Gastroesophageal sphincter (tissue), 4 donors: ENCODE data around the gene DRGX. TPM values are rescaled to one million over a fixed set of nuclear protein-coding genes. Genes with fewer than 3 reads are reported as not detected.

Experiments used
- ATAC-seq: fragments of 150-250 bp; one replicate; pipeline ENCODE4 v1.9.1; 2016; ENCODE audit warnings: mild to moderate bottlenecking, moderate library complexity
- H3K27ac ChIP-seq, 4 donors: fragments of 200-600 bp; sonication (generic) in 3 of 4; 1 replicate in 3 of 4; 2 replicates in 1 of 4; pipeline ENCODE4 v1.5.1; 2016 to 2019
- H3K27me3 ChIP-seq: fragments of 200-600 bp; sonication (generic); one replicate; pipeline ENCODE4 v1.5.1; 2019
- H3K36me3 ChIP-seq, 2 donors: fragments of 200-600 bp; sonication (generic); one replicate each; pipeline ENCODE4 v1.5.1; 2019; ENCODE audit warnings: control low read depth in 1 of 2
- H3K4me1 ChIP-seq, 3 donors: fragments of 200-600 bp; sonication (generic); 1 replicate in 2 of 3; 2 replicates in 1 of 3; pipeline ENCODE4 v1.5.1; 2016 to 2019; ENCODE audit warnings: control low read depth in 2 of 3
- H3K4me3 ChIP-seq, 2 donors: fragments of 200-600 bp; sonication (generic); one replicate each; pipeline ENCODE4 v1.5.1; 2019; ENCODE audit warnings: mild to moderate bottlenecking in 1 of 2, moderate library complexity in 1 of 2
- H3K9me3 ChIP-seq, 3 donors: fragments of 200-600 bp; sonication (generic); one replicate each; pipeline ENCODE4 v1.5.1; 2017 to 2019; ENCODE audit warnings: control low read depth in 2 of 3
- EP300 ChIP-seq: sonication (generic); formaldehyde crosslinking; IDR thresholded peaks from one replicate; pipeline ENCODE4 v1.6.1; 2017; ENCODE audit warnings: antibody characterized with exemption, mild to moderate bottlenecking
- POLR2A ChIP-seq, 2 donors: fragments of 450-650 bp; IDR thresholded peaks; one replicate each; pipeline ENCODE4 v1.6.1; 2017; ENCODE audit warnings: antibody characterized with exemption in 2 of 2, mild to moderate bottlenecking in 2 of 2, moderate library complexity in 1 of 2
- POLR2AphosphoS5 ChIP-seq: sonication (generic); formaldehyde crosslinking; IDR thresholded peaks from one replicate; pipeline ENCODE4 v1.6.1; 2017; ENCODE audit warnings: antibody characterized with exemption
- WGBS, 2 donors: methylation state at CpG; one replicate each; pipeline ENCODE4 v1.1.5; 2018; ENCODE audit warnings: low coverage in 1 of 2; 5-methylcytosine and 5-hydroxymethylcytosine counted together
- total RNA-seq, 4 donors: library from RNA; depleted of rRNA; stranded (reverse); fragments of >200 nt; gene quantifications; one replicate each; pipeline ENCODE4 v1.1.0, GENCODE V29; 2016
- TF ChIP-seq, protein P1 (sequence below), 4 experiments: fragments of 200-600 bp in 2 of 4; fragments of 450-650 bp in 2 of 4; sonication (generic) in 1 of 4; IDR thresholded peaks; one replicate each; pipeline ENCODE4 v1.5.1; 2017 to 2019; ENCODE audit warnings: antibody characterized with exemption in 4 of 4, mild to moderate bottlenecking in 2 of 4, moderate library complexity in 2 of 4

The DRGX gene
- total RNA-seq, 4 donors from 2014 or later = not detected

DNA sequence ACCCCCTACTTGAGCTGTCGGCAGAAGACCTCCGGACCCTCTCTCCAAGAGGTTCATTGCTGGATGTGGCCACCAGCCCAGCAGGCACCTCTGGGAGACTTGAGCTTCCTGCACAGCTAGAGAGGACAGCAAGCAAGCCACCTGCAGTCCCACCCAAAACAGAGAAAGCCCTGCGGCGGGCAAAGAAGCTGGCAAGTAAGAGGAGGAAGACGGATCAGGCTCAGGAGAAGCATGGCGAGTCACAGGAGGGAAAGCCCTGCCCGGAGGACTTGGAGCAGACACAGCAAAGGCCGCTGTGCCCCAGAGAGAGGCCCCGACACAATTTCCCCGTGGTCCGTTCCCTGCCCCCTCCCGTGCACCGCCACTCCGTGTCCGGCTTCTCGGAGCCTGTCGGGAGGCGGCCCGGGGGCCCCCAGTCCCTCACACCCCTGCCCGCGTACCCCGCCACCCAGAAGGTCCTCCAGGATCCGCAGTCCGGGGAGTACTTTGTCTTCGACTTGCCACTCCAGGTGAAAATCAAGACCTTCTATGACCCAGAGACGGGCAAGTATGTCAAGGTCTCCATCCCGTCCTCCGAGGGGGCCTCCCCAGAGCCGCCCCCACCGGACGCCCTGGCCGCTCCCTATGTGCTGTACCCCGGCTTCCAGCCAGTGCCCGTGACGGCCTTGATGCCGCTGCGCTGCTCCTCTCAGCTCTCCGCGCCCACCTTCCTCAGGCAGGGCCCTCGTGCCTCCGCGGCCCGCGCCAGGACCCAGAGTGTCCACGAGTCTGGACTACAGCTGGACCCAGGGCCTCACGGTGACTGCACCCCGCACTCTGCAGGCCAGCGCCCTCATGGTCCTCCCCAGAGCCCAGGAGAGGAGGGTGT, 69.7 kb downstream of the DRGX start:
- H3K4me1 ChIP-seq = no peaks in the 10 kb centered on the region
- WGBS, 2 donors = 89 to 92% methylated on average over 7 to 9 of the region's 48 CpGs
- no peaks in the 10 kb centered on the region for H3K9me3 ChIP-seq
- ATAC-seq = no peak
- H3K27ac ChIP-seq = no peak overlapping the region
- TF ChIP-seq POLR2A (IDR thresholded peaks at IDR 0.05) (no peak), POLR2AphosphoS5 (no peak), EP300 (no peak)
- TF ChIP-seq, protein P1, sequence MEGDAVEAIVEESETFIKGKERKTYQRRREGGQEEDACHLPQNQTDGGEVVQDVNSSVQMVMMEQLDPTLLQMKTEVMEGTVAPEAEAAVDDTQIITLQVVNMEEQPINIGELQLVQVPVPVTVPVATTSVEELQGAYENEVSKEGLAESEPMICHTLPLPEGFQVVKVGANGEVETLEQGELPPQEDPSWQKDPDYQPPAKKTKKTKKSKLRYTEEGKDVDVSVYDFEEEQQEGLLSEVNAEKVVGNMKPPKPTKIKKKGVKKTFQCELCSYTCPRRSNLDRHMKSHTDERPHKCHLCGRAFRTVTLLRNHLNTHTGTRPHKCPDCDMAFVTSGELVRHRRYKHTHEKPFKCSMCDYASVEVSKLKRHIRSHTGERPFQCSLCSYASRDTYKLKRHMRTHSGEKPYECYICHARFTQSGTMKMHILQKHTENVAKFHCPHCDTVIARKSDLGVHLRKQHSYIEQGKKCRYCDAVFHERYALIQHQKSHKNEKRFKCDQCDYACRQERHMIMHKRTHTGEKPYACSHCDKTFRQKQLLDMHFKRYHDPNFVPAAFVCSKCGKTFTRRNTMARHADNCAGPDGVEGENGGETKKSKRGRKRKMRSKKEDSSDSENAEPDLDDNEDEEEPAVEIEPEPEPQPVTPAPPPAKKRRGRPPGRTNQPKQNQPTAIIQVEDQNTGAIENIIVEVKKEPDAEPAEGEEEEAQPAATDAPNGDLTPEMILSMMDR (IDR thresholded peaks at IDR 0.05) = no peak
- H3K27me3 ChIP-seq = no peaks in the 10 kb centered on the region
- no peak overlapping the region for H3K4me3 ChIP-seq
- no peaks in the 10 kb centered on the region for H3K36me3 ChIP-seq

DNA sequence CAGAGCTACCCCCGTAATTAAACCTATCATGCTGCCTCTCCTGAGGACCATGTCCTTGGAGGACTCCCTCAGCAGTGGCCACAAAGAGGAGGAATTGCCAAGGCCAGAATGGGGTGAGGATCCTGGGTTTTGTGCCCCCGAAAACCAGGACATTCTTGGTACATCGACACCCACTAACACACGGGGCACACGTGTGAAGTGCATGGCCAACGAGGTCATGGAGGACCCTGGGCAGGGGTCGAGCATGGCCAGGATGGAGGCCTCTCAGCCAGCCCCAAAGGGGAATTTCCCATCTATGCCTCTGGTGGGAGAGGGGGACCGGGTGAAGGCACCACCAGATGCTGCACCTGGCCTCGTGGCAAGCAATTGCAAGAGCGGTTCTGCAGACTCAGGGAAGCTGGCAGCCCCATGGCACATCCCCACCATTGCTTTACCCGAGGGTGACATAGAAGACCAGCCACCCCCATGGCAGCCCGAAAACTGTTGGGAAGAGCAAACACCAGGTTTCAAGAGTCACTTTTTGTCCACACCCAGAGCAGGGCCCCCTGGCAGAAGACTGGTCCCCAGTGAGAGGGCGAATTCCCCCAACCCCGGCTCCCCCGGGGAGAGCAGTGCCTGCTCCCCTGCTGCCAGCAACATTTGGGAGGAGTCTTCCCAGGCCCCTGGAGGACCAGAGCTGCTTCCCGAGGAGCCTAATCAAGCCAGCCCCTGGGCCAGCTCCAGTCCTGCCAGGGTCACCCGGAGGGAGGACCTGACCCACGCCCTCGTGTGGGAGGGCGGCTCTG, 70.6 kb downstream of the DRGX start:
- Histone ChIP-seq H3K27me3 (no peaks in the 10 kb centered on the region), H3K4me1 (no peaks in the 10 kb centered on the region), H3K9me3 (no peaks in the 10 kb centered on the region), H3K4me3 (no peak overlapping the region), H3K36me3 (no peaks in the 10 kb centered on the region), H3K27ac (no peak overlapping the region)
- 81% methylated on average over 3 of the region's 20 CpGs; no CpG with 5 or more reads in 1 of the 2 donors for WGBS, 2 donors
- no peak for ATAC-seq
- no peak for TF ChIP-seq EP300
- TF ChIP-seq, protein P1 (IDR thresholded peaks at IDR 0.05) = no peak
- no peak for TF ChIP-seq POLR2A (IDR thresholded peaks at IDR 0.05)
- TF ChIP-seq POLR2AphosphoS5 = no peak

DNA sequence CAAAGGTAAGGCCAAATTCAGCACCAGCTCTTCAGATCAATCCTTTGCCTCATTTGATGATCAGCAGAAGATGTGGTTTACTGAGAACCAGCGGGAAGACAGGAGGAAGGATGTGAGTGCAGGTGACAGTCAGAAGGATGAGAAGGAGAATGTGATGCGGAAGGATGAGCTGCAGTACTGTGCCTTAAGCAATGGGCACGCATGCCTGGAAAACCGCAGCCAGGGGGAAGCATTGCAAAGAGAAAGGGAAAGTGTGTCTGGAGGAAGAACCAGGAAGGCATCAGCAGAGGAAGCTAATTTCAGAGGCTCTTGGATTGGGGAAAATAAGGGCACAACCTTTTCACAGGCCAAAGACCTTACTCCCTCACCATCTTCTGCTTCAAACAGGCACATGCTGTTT, 71.2 kb downstream of the DRGX start:
- Histone ChIP-seq H3K27me3 (no peaks in the 10 kb centered on the region), H3K9me3 (no peaks in the 10 kb centered on the region), H3K4me3 (no peak overlapping the region), H3K36me3 (no peaks in the 10 kb centered on the region), H3K27ac (no peak overlapping the region), H3K4me1 (no peaks in the 10 kb centered on the region)
- no peak for TF ChIP-seq EP300
- TF ChIP-seq, protein P1 (IDR thresholded peaks at IDR 0.05) = no peak
- TF ChIP-seq POLR2A (IDR thresholded peaks at IDR 0.05) = no peak
- no peak for TF ChIP-seq POLR2AphosphoS5
- no peak for ATAC-seq
- WGBS, 2 donors = 58 to 63% methylated on average over 4 of the region's 4 CpGs

DNA sequence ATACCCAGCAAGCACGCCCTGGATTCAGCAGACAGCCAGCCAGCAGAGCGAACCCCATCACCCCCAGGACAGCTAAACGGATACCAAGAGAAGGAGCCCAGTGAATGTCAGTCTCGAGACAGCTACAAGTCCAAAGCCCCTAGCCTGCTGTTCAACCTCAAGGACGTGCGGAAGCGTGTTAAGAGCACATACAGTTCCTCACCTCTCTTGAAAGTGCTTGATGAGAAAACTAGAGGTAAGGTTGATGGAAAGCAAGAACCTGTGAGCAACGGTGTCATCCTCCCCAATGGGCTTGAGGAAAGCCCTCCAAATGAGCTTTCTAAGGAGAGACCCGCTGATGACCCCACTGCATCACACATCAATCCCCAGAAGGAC, 72.0 kb downstream of the DRGX start:
- no peak for ATAC-seq
- 85 to 89% methylated on average over 5 to 7 of the region's 9 CpGs for WGBS, 2 donors
- H3K4me3 ChIP-seq = no peak overlapping the region
- no peak overlapping the region for H3K27ac ChIP-seq
- H3K9me3 ChIP-seq = no peaks in the 10 kb centered on the region
- no peaks in the 10 kb centered on the region for H3K27me3 ChIP-seq
- H3K4me1 ChIP-seq = no peaks in the 10 kb centered on the region
- no peaks in the 10 kb centered on the region for H3K36me3 ChIP-seq
- TF ChIP-seq POLR2A (IDR thresholded peaks at IDR 0.05) = no peak
- TF ChIP-seq EP300 = no peak
- TF ChIP-seq POLR2AphosphoS5 = no peak
- TF ChIP-seq, protein P1 (IDR thresholded peaks at IDR 0.05) = no peak
